ENCODE measurements around the gene PCDHA6.
"Not testable (repeated sequence)": the region's sequence is repeated elsewhere in the genome, so short reads cannot be mapped to it uniquely, and the experiment has no call there.

Gene PCDHA6, protein sequence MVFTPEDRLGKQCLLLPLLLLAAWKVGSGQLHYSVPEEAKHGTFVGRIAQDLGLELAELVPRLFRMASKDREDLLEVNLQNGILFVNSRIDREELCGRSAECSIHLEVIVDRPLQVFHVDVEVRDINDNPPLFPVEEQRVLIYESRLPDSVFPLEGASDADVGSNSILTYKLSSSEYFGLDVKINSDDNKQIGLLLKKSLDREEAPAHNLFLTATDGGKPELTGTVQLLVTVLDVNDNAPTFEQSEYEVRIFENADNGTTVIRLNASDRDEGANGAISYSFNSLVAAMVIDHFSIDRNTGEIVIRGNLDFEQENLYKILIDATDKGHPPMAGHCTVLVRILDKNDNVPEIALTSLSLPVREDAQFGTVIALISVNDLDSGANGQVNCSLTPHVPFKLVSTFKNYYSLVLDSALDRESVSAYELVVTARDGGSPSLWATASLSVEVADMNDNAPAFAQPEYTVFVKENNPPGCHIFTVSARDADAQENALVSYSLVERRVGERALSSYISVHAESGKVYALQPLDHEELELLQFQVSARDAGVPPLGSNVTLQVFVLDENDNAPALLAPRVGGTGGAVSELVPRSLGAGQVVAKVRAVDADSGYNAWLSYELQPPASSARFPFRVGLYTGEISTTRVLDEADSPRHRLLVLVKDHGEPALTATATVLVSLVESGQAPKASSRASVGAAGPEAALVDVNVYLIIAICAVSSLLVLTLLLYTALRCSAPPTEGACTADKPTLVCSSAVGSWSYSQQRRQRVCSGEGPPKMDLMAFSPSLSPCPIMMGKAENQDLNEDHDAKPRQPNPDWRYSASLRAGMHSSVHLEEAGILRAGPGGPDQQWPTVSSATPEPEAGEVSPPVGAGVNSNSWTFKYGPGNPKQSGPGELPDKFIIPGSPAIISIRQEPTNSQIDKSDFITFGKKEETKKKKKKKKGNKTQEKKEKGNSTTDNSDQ

DNA sequence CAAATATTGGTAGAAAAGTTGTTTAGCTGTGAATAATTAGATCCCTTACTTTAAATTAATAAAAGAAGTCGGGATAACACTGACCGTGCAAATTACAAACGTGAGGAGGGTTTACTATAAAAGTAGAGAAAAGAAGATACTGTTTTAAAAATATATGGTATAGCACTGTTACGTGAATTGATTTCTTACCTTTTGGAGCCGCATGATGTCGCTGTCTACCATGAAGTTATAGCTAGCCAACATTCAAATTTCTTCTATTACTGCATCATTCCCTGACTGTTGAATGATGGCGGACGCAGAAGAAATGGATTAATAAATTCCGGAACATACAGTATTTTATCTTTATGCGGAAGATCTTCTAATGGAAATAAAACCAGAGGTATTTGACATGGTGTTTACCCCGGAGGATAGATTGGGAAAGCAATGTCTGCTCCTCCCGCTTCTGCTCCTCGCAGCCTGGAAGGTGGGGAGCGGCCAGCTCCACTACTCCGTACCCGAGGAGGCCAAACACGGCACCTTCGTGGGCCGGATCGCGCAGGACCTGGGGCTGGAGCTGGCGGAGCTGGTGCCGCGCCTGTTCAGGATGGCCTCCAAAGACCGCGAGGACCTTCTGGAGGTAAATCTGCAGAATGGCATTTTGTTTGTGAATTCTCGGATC is at the start of gene PCDHA6:
PCDHA6 (plus strand) TSS at position 257 of the 658 bp plus-strand sequence; CDS start at position 389, 132 bp downstream.
- no peak for DNase-seq (ENCODE audit: low read depth)

DNA sequence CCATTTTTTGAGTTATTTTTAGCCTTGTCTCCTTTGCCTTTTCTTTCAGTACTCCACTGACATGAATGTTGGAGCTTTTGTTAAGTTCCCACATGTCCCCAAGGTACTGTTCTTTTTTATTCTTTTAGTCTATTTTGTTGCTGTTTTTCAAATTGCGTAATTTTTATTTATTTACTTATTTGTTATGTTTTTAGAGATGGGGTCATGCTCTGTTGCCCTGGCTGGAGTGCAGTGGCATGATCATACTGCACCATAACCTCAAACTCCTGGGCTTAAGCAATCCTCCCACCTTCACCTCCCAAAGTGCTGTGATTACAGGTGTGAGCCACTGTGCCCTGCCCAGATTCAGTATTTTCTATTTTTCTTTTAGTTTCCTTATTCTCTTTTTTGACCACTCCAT is 47.2 kb upstream of the PCDHA6 start:
- no peak for DNase-seq (ENCODE audit: low read depth)

DNA sequence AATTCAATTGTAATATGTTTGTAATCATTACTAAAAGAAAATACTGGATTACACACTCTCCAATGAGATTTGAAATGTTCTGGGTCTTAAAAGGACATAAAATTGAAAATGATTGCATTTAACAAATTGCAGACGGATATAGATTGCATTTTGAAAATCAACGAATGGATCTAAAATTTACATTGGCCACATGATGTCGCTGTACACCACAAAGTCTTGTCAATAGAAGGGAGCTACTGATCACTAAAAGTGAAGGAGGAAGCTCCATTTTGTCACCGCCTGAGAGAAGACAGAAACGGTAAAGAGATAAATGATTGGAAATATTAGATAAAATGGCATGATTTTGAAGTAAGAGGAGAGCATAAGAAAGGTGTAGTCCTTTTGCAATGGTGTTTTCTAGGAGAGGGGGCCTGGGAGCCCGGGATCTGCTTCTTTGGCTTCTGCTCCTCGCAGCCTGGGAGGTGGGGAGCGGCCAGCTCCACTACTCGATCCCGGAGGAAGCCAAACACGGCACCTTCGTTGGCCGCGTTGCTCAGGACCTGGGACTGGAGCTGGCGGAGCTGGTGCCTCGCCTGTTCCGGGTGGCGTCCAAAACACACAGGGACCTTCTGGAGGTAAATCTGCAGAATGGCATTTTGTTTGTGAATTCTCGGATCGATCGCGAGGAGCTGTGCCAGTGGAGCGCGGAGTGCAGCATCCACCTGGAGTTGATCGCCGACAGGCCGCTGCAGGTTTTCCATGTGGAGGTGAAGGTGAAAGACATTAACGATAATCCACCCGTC is 41.7 kb upstream of the PCDHA6 start, which contains the start of gene PCDHA1:
PCDHA1 (plus strand) TSS at position 236 of the 782 bp plus-strand sequence.
- no peak for DNase-seq (ENCODE audit: low read depth)

DNA sequence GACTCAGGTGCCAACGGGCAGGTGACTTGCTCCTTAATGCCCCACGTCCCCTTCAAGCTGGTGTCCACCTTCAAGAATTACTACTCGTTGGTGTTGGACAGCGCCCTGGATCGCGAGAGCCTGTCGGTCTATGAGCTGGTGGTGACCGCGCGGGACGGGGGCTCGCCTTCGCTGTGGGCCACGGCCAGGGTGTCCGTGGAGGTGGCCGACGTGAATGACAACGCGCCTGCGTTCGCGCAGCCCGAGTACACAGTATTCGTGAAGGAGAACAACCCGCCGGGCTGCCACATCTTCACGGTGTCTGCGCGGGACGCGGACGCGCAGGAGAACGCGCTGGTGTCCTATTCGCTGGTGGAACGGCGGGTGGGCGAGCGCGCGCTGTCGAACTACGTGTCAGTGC is 40.3 kb upstream of the PCDHA6 start:
- not testable (repeated sequence) for DNase-seq (ENCODE audit: low read depth)

DNA sequence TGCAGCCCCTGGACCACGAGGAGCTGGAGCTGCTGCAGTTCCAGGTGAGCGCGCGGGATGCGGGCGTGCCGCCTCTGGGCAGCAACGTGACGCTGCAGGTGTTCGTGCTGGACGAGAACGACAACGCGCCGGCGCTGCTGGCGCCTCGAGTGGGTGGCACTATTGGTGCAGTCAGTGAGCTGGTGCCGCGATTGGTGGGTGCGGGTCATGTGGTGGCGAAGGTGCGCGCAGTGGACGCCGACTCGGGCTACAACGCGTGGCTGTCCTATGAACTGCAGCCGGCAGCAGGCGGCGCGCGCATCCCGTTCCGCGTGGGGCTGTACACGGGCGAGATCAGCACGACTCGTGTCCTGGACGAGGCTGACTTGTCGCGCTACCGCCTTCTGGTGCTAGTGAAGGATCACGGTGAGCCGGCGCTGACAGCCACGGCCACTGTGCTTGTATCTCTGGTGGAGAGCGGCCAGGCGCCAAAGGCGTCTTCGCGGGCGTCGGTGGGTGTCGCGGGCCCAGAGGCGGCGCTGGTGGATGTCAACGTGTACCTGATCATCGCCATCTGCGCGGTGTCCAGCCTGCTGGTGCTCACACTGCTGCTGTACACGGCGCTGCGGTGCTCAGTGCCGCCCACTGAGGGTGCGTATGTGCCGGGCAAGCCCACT is 39.8 kb upstream of the PCDHA6 start:
- not testable (repeated sequence) for DNase-seq (ENCODE audit: low read depth)

DNA sequence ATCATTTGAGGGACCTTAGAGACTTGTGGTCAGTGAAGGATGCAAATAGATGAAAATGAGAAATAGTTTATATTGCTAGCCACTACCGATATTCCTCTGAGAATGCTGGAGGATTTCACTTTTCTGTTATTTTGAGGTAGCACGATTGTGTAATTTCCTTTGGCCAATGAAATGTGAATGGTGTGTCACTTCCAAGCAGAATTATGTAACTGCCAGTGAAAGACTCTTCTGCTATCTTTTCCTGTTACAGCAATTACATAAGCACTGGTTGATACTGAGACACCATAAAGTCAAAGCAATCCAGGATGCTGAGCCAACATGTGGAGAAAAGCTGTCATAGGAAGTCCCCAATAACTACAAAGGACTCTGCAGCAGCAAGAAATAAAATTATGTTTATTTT is 36.7 kb upstream of the PCDHA6 start:
- DNase-seq (ENCODE audit: low read depth), result no peak

DNA sequence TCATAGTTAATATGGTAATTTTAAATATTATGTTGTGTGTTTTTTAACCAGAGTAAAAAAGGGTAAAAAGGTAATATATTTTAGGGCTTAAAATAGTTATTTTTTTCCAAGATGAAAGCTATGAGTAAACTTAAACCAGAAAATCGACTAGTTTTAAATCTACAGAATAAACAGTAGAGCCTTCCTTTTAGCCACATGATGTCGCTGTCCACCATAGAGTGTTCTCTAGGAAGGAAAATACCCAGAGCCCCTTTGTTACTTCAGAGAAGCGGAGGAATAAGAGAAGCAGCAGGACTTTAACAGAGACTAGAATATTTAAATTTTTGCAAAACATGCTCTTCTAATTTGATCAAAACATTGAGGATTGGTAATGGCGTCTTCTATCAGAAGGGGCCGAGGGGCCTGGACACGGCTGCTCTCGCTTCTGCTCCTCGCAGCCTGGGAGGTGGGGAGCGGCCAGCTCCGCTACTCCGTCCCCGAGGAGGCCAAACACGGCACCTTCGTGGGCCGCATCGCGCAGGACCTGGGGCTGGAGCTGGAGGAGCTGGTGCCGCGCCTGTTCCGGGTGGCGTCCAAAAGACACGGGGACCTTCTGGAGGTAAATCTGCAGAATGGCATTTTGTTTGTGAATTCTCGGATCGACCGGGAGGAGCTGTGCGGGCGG is 33.0 kb upstream of the PCDHA6 start, which contains the start of gene PCDHA2:
PCDHA2 (plus strand) TSS at position 258 of the 664 bp plus-strand sequence.
- DNase-seq (ENCODE audit: low read depth), result peak; percentile 11

DNA sequence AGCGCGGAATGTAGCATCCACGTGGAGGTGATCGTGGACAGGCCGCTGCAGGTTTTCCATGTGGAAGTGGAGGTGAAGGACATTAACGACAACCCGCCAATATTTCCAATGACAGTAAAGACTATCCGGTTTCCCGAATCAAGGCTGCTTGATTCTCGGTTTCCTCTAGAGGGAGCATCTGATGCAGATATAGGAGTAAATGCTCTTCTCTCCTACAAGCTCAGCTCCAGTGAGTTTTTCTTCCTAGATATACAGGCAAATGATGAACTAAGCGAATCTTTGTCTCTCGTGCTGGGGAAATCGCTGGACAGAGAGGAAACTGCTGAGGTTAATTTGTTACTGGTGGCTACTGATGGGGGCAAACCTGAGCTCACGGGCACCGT is 32.5 kb upstream of the PCDHA6 start:
- DNase-seq (ENCODE audit: low read depth), result peak; percentile 4

DNA sequence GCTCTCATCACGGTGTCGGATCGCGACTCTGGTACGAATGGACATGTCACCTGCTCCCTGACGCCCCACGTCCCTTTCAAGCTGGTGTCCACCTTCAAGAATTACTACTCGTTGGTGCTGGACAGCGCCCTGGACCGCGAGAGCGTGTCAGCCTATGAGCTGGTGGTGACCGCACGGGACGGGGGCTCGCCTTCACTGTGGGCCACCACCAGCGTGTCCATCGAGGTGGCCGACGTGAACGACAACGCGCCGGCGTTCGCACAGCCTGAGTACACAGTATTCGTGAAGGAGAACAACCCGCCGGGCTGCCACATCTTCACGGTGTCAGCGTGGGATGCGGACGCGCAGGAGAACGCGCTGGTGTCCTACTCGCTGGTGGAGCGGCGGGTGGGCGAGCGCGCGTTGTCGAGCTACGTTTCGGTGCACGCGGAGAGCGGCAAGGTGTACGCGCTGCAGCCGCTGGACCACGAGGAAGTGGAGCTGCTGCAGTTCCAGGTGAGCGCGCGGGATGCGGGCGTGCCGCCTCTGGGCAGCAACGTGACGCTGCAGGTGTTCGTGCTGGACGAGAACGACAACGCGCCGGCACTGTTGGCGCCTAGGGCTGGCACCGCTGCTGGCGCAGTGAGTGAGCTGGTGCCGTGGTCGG is 31.6 kb upstream of the PCDHA6 start:
- DNase-seq (ENCODE audit: low read depth), result not testable (repeated sequence)

DNA sequence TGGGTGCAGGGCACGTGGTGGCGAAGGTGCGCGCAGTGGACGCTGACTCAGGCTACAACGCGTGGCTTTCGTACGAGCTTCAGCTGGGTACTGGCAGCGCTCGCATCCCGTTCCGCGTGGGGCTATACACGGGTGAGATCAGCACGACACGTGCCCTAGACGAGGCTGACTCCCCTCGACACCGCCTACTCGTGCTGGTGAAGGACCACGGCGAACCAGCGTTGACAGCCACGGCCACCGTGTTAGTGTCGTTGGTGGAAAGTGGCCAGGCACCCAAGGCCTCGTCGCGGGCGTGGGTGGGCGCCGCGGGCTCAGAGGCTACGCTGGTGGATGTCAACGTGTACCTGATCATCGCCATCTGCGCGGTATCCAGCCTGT is 31.1 kb upstream of the PCDHA6 start:
- DNase-seq (ENCODE audit: low read depth), result no peak

DNA sequence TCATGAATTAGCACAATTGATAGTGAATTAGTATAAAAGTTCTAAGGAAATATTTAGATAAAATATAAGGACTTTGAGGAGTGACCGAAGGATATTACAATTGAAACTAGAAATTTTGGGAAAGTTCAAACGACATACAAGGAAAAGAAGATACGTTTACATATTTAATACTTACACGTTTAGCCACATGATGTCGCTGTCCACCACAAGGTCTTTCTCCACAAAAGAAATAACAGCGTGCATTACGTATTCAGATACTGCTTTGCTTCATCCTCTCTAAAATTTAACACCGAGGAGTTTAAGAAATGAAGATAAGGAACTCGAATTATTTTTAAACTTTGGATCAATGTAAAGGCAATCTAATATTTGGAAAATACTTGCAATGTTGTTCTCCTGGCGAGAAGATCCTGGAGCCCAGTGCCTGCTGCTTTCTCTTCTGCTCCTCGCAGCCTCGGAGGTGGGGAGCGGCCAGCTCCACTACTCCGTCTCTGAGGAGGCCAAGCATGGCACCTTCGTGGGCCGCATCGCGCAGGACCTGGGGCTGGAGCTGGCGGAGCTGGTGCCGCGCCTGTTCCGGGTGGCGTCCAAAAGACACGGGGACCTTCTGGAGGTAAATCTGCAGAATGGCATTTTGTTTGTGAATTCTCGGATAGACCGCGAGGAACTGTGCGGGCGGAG is 26.8 kb upstream of the PCDHA6 start, which contains the start of gene PCDHA3:
PCDHA3 (plus strand) TSS at position 242 of the 678 bp plus-strand sequence.
- no peak for DNase-seq (ENCODE audit: low read depth)

DNA sequence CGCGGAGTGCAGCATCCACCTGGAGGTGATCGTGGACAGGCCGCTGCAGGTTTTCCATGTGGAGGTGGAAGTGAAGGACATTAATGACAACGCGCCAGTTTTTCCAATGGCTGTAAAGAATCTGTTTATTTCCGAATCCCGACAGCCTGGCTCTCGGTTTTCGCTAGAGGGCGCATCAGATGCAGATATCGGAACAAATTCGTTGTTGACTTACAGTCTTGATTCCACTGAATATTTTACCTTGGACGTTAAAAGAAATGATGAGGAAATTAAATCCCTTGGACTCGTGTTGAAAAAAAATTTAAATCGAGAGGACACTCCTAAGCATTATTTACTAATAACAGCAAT is 26.3 kb upstream of the PCDHA6 start:
- DNase-seq (ENCODE audit: low read depth), result no peak

DNA sequence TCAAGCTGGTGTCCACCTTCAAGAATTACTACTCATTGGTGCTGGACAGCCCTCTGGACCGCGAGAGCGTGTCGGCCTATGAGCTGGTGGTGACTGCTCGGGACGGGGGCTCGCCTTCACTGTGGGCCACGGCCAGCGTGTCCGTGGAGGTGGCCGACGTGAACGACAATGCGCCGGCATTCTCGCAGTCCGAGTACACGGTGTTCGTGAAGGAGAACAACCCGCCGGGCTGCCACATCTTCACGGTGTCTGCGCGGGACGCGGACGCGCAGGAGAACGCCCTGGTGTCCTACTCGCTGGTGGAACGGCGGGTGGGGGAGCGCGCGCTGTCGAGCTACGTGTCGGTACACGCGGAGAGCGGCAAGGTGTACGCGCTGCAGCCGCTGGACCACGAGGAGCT is 25.4 kb upstream of the PCDHA6 start:
- DNase-seq (ENCODE audit: low read depth), result not testable (repeated sequence)

DNA sequence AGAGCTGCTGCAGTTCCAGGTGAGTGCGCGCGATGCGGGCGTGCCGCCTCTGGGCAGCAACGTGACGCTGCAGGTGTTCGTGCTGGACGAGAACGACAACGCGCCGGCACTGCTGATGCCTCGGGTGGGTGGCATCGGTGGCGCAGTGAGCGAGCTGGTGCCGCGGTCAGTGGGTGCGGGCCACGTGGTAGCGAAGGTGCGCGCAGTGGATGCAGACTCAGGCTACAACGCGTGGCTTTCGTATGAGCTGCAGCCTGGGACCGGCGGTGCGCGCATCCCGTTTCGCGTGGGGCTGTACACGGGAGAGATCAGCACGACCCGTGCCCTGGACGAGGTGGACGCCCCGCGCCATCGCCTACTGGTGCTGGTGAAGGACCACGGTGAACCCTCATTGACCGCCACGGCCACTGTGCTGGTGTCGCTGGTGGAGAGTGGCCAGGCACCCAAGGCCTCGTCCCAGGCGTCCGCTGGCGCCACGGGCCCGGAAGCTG is 24.9 kb upstream of the PCDHA6 start:
- DNase-seq (ENCODE audit: low read depth), result no peak

DNA sequence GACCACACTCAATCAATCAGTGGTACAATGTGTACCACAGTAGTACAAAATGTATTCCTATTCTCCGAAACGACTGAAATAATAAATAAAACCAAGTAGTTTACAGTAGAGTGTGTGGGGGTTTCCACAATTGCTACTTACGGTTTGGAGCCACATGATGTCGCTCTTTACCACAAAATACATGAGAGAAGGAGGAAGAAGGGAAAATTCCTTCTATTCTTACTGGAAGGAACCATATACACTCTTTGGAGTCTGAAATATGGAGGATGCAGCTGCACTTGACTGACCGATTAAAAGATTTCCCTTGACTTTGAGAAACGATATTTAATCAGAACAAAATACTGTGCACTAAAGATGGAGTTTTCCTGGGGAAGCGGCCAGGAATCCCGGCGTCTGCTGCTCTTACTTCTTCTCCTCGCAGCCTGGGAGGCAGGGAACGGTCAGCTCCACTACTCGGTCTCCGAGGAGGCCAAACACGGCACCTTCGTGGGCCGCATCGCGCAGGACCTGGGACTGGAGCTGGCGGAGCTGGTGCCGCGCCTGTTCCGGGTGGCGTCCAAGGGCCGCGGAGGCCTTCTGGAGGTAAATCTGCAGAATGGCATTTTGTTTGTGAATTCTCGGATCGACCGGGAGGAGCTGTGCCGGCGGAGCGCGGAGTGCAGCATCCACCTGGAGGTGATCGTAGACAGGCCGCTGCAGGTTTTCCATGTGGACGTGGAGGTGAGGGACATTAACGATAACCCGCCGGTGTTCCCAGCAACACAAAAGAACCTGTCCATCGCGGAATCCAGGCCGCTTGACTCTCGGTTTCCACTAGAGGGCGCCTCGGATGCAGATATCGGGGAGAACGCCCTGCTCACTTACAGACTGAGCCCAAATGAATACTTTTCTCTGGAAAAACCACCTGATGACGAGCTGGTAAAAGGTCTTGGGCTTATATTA is 20.7 kb upstream of the PCDHA6 start, which contains the start of gene PCDHA4:
PCDHA4 (plus strand) TSS at position 235 of the 942 bp plus-strand sequence.
- no peak for DNase-seq (ENCODE audit: low read depth)

DNA sequence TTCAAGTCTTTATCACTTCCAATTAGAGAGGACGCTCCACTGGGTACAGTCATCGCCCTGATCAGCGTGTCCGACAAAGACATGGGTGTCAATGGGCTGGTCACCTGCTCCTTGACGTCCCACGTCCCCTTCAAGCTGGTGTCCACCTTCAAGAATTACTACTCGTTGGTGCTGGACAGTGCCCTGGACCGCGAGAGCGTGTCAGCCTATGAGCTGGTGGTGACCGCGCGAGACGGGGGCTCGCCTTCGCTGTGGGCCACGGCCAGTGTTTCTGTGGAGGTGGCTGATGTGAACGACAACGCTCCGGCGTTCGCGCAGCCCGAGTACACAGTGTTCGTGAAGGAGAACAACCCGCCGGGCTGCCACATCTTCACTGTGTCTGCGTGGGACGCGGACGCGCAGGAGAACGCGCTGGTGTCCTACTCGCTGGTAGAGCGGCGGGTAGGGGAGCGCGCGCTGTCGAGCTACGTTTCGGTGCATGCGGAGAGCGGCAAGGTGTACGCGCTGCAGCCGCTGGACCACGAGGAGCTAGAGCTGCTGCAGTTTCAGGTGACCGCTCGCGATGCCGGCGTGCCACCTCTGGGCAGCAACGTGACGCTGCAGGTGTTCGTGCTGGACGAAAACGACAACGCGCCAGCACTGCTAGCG is 19.4 kb upstream of the PCDHA6 start:
- not testable (repeated sequence) for DNase-seq (ENCODE audit: low read depth)

DNA sequence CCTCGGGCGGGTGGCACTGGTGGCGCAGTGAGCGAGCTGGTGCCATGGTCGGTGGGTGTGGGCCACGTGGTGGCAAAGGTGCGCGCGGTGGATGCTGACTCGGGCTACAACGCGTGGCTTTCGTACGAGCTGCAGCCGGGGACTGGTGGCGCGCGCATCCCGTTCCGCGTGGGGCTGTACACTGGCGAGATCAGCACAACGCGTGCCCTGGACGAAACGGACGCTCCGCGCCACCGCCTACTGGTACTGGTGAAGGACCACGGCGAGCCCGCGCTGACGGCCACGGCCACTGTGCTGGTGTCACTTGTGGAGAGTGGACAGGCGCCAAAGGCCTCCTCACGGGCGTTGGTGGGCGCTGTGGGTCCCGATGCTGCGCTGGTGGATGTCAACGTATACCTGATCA is 18.9 kb upstream of the PCDHA6 start:
- DNase-seq (ENCODE audit: low read depth), result no peak
